MCF 10A (cell line): ENCODE results near the gene PPFIA1. TPM values are rescaled to one million over a fixed set of nuclear protein-coding genes. Genes with fewer than 3 reads are reported as not detected.

ENCODE experiments used
- BruUV-seq: library from RNA; stranded (reverse); fragments of 400-500 nt; replicated peaks from 2 replicates; lab custom pipeline; 2021; lab: Mats Ljungman, UMichigan
- CTCF ChIA-PET: fragments of 300-600 bp; sonication (Branson Sonifier 250); formaldehyde crosslinking; extraction: SDS; loops from one replicate; lab custom pipeline; 2021; ENCODE audit warnings: antibody characterized with exemption, inconsistent platforms; lab: Yijun Ruan, JAX
- POLR2A ChIA-PET: fragments of 300-600, 350-650 bp; sonication (Branson Sonifier 250); formaldehyde crosslinking; extraction: SDS; loops from one replicate; lab custom pipeline; 2020; ENCODE audit warnings: antibody characterized with exemption, inconsistent platforms; lab: Yijun Ruan, JAX
- DNase-seq: peaks from one replicate; pipeline ENCODE4 v3.0.0-alpha.2; 2018; ENCODE audit not compliant: unreplicated experiment
- H3K27ac Mint-ChIP-seq: one replicate; pipeline ENCODE4 v1.8.0; 2022; ENCODE audit warnings: mild to moderate bottlenecking, low read depth, mixed read lengths; ENCODE audit not compliant: unreplicated experiment
- H3K27me3 Mint-ChIP-seq: one replicate; pipeline ENCODE4 v1.8.0; 2022; ENCODE audit warnings: mixed read lengths; ENCODE audit not compliant: insufficient read depth, unreplicated experiment
- H3K36me3 Mint-ChIP-seq: one replicate; pipeline ENCODE4 v1.8.0; 2022; ENCODE audit warnings: mild to moderate bottlenecking, moderate library complexity, mixed read lengths; ENCODE audit not compliant: insufficient read depth, unreplicated experiment
- H3K4me1 Mint-ChIP-seq: one replicate; pipeline ENCODE4 v1.8.0; 2022; ENCODE audit warnings: mixed read lengths; ENCODE audit not compliant: insufficient read depth, unreplicated experiment
- H3K4me3 Mint-ChIP-seq: one replicate; pipeline ENCODE4 v1.8.0; 2022; ENCODE audit warnings: mild to moderate bottlenecking, moderate library complexity, mixed read lengths; ENCODE audit not compliant: unreplicated experiment
- H3K9me3 Mint-ChIP-seq: one replicate; pipeline ENCODE4 v1.8.0; 2022; ENCODE audit warnings: mixed read lengths; ENCODE audit not compliant: unreplicated experiment
- CTCF ChIP-seq: fragments of 200-600 bp; IDR thresholded peaks from one replicate; pipeline ENCODE4 v1.8.0; 2022; ENCODE audit warnings: antibody characterized with exemption, mild to moderate bottlenecking; ENCODE audit not compliant: unreplicated experiment
- intact Hi-C: fragments of 100-400 bp; cut with micrococcal nuclease; formaldehyde crosslinking; loops from 2 replicates; pipeline ENCODE4 v1.14.1; 2022
- microRNA-seq: library from miRNA; unstranded; fragments of <30 nt; microRNA quantifications from one replicate; pipeline ENCODE4 v1.2.0, GENCODE V29; 2022
- total RNA-seq: library from RNA; stranded (reverse); gene quantifications from 2 replicates; pipeline ENCODE4 v1.2.3, GENCODE V29; 2022

Gene PPFIA1
- total RNA-seq, 1 experiment from 2014 or later, result 78.8 TPM

- no peak for DNase-seq
- CTCF ChIA-PET, result no interaction called here
- Mint-ChIP-seq H3K27me3 (no peaks in the 10 kb centered on the region), H3K27ac (no peak overlapping the region), H3K36me3 (peaks cover 76% of the 10 kb centered on the region), H3K4me1 (no peaks in the 10 kb centered on the region), H3K4me3 (no peak overlapping the region), H3K9me3 (no peaks in the 10 kb centered on the region)
- POLR2A ChIA-PET, result interaction anchor here (1.0 kb wide), 1 partner anchor 12 kb away, joined by 5 read pairs; no protein-coding TSS in a partner anchor
- intact Hi-C loops, result no loop called here
- no TSS peak for BruUV-seq
- no peak for TF ChIP-seq CTCF
Measured at GRCh38 chr11:70432580-70432979, 162.1 kb downstream of the PPFIA1 start.

GRCh38 chr11:70433038-70433437 lies 162.5 kb downstream of the PPFIA1 start:
- POLR2A ChIA-PET, result no interaction called here
- no peak for DNase-seq
- intact Hi-C loops, result no loop called here
- H3K9me3 Mint-ChIP-seq, result no peaks in the 10 kb centered on the region
- H3K27me3 Mint-ChIP-seq, result no peaks in the 10 kb centered on the region
- H3K4me3 Mint-ChIP-seq, result no peak overlapping the region
- no peak for TF ChIP-seq CTCF
- no TSS peak for BruUV-seq
- H3K27ac Mint-ChIP-seq, result no peak overlapping the region
- CTCF ChIA-PET, result interaction anchor here (0.6 kb wide), 1 partner anchor 241 kb away, joined by 3 read pairs; no protein-coding TSS in a partner anchor
- peaks cover 72% of the 10 kb centered on the region for H3K36me3 Mint-ChIP-seq
- H3K4me1 Mint-ChIP-seq, result no peaks in the 10 kb centered on the region

- Mint-ChIP-seq H3K36me3 (peaks cover 68% of the 10 kb centered on the region), H3K27ac (no peak overlapping the region), H3K9me3 (no peaks in the 10 kb centered on the region), H3K27me3 (no peaks in the 10 kb centered on the region), H3K4me1 (no peaks in the 10 kb centered on the region), H3K4me3 (no peak overlapping the region)
- no TSS peak for BruUV-seq
- ChIA-PET POLR2A (no interaction called here), CTCF (interaction anchor here (0.6 kb wide), 2 partner anchors 242 to 1534 kb away, joined by 3 to 4 read pairs; no protein-coding TSS in a partner anchor)
- intact Hi-C loops, result no loop called here
- no peak for DNase-seq
- no peak for TF ChIP-seq CTCF
Measured at GRCh38 chr11:70433526-70433925, 163.0 kb downstream of the PPFIA1 start.

Small RNAs within 50 kb of the gene (microRNA-seq; reads per million reads assigned to microRNA genes)
- gene MIR548K, result 34.2 reads per million, percentile 65 among the genes with 10 or more reads in this experiment

Other genes starting within 250 kb of the PPFIA1 start
- not detected in 2 replicates for gene ANO1, start 192.4 kb upstream of the PPFIA1 start, total RNA-seq
- 37.1 and 44.1 TPM in 2 replicates for gene FADD, start 67.4 kb upstream of the PPFIA1 start, total RNA-seq
- 264 and 294 TPM in 2 replicates for gene CTTN, start 127.8 kb downstream of the PPFIA1 start, total RNA-seq